GM21390 (cell line): ENCODE measurements around the gene ZNF541.

ENCODE experiments used
- ATAC-seq: cut with Tn5 transposase; IDR thresholded peaks from one replicate; pipeline ENCODE4 v1.9.1; 2021; ENCODE audit not compliant: unreplicated experiment

Gene ZNF541

DNA sequence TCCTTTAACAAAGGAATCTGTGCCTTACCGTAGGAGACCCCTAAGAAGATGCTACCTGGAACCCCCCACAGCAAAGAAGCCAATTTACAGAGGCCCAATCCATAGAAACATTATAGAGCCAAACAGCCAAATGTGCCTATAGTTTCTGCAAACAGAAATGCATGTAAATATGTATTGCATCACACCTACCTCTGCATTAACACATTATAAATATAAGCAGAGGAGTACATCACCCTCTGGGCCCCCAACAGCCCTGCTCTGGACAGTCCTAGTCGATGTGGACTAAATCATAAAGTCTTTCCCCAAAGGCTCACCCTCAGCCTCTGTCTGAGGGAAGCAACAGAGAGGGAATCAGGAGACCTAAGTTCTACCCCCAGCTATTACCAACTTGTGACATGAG lies 25.7 kb downstream of the ZNF541 start:
- ATAC-seq, result no peak

DNA sequence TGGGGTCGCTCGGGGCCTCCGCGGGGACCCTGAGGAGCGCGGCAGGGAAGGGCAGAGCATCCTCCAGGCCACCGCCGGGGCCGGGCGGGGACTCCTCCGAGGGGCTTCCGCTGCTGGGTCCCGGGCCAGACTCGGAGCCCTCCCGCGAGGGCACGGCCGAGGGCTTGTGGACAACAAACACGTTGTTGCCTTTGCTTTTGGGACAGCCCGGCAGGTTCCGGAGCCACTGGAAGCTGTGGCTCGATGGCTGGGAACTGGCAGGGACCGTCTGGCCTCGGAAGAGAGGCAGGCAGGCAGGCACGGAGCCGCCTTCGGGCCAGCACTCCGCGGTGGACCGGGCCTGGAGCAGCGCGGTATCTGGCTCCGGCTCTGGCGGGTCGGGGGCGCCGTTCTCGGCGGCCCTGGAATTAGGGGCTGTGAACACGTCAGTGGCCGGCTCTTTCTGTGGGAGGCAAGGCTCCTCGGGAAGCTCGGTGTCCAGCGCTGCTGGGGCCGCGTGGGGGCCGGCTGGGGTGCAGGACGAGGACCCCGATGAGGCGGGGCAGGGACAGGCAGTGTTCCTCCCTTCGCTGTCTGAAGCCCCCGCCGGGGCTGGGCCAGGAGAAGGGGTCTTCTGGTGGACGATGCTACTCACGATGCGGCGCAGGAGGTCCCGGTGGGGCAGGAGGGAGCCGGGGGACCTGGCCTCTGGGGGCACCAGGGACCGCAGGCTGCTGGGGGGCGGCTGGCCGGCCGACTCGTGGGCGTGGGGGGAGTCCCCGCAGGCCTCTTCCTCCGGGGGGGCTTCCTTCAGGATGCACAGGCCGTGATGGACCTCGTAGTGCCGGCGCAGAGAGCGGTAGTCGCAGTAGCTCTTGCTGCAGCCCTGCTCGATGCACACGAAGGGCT lies 27.6 kb downstream of the ZNF541 start:
- ATAC-seq, result no peak

DNA sequence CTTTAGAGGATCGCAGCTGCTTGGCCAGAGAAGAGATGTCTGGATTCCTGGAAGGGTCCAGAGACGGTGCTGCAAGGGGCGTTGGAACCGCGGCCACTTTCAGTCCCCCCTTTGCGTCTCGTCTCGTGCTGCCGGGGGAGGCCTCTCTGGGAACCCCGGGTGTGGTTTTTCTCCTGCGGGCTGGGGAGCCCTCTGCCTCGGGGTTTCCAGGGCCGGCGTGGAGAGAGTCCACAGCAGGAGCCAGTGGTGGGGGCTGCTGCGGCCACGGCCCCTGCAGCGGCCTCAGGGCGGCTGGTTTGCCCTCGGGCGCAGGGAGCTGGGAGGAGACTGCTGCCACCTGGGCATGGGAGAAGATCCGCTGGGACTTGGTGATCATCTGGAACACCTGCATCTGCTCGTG lies 28.5 kb downstream of the ZNF541 start:
- ATAC-seq, result no peak

DNA sequence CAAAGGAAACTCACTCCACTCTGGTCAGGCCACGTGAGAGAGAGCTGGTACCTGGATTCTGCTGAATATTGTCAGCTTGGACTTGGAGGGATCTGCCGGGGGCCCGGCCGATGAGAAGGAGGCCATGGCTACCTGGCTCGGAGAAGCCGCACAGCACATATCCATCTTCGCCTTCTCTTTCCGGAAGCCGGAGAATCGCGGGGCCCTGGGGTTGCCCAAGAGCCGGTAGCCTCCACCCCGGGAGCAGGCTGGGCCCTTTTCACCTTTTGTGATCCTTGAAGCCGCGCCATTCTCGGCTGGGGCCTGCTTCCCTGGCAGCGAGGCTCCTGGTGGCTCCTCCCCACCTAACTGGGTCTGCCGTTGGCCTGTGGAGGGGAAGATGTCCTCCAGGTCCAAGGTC lies 28.9 kb downstream of the ZNF541 start:
- ATAC-seq, result no peak

DNA sequence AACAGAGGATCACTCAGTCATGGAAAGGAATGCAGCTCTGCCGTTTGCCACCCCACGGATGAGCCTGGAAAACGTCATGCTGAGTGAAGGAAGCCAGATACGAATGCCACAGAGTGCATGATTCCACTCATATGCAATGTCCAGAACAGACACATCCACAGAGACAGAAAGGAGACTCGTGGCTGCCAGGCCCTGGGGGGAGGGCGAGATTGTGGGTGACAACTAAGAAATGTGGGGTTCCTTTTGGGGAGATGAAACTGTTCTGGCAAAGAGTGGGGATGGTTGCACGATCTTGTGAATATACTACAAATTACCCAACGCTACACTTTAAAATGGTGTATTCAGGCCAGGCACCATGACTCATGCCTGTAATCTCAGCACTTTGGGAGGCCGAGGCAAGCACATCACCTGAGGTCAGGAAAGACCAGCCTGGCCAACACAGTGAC lies 30.9 kb downstream of the ZNF541 start:
- no peak for ATAC-seq

DNA sequence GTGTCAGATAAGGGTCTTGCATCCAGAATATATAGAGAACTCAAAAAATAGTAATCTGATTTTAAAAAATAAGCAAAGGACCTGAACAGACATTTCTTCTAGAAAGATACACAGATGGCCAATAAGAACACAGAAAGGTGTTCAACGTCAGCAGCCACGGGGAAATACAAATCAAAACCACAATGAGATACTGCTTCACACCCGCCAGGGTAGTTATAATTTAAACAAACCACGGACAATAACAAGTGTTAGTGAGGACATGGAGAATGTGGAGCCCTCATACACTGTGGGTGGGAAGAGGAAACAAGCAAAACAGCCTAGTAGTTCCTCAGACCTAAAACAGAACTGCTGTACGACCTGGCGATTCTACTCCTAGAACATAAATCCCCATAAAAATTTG lies 31.4 kb downstream of the ZNF541 start:
- ATAC-seq, result no peak

DNA sequence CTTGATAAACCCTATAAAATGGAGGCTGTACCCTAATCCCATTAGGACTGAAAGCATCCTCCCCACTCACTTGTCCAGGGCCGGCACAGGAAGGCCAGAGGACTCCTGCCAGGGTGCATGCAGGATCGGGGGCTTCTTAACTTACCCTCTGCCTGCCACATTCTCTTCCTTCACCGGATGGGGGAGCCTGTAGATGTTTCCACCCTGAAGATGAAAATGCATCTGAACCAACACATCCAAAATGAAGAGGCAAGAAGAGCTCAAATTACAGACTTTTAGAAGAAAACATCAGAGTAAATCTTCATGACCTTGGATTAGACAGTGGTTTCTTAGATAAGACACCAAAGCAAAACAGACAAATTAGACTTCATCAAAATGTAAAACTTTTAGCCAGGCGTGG lies 32.2 kb downstream of the ZNF541 start:
- ATAC-seq, result no peak

DNA sequence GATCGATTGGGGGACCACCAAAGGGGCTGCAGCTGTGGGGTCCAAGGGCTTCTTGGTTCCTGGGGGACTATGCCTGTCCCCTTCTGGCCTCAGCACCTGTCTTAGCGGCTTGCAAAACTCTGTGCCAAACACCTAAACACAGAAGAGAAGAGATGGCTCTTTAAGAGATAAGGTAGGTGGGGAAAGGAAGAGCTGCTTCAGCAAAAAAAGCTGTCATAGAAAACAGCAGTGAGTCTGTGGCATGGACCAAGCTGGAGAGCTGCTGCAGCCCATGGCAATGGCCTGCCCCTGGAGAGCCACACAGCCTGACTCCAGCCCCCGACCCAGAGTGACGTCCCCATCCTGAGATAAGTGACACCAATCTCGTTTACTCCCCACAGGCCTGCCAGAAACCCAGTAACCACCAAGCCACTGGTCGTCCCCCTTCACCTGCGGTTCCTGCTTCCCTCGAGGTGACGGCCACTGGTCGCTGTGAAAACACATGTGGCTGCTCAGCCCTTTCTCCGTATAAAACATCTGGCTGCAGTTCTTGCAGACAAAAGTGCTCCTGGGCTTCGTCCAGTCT lies 33.1 kb downstream of the ZNF541 start:
- ATAC-seq, result no peak

DNA sequence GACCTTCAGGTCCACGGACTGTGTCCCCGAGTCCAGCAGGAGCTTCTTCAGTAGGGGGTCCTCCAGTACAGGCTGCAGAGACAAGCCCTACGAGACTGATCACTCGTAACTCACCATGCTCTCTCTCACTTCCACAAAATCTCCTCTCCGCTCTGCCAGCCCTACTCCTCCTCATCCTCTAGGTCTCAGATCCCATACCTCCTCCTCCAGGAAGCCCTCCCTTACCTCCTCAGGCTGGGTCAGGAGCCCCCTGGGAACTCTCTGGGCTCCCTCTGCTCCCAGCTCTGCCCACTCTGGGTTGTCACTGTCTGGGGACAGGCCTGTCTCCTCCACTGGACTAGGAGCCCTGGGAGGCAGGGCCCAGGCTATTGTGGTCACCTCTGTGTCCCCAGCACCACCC lies 34.1 kb downstream of the ZNF541 start:
- no peak for ATAC-seq

DNA sequence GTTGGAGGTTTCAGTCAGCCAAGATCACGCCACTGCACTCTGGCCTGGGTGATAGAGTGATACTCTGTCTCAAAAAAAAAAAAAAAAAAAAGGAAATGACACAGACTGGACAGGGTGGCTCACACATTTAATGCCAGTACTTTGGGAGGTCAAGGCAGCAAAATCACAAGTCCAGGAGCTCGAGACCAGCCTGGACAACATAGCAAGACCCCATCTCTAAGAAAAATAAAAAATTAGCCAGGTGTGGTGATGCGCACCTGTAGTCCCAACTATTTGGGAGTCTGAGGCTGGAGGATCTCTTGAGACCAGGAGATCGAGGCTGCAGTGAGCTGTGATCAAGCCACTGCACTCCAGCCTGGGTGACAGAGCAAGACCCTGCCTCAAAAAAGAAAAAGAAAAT lies 35.5 kb downstream of the ZNF541 start:
- no peak for ATAC-seq

DNA sequence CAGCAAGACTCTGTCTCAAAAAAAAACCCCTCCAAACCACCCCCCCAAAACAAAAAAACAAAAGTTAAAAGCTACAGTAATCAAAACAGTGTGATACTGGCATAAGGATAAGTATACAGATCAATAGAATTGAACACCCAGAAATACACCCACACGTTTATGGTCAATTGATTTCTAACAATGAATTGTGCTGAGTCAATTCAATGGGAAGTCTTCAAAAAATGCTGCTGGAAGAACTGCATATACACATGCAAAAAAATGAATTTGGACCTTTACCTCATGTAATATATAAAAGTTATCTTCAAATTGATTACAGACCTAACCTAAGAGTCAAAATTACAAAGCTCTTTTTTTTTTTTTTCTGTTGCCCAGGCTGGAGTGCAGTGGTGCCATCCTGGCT lies 38.3 kb downstream of the ZNF541 start:
- ATAC-seq, result no peak

DNA sequence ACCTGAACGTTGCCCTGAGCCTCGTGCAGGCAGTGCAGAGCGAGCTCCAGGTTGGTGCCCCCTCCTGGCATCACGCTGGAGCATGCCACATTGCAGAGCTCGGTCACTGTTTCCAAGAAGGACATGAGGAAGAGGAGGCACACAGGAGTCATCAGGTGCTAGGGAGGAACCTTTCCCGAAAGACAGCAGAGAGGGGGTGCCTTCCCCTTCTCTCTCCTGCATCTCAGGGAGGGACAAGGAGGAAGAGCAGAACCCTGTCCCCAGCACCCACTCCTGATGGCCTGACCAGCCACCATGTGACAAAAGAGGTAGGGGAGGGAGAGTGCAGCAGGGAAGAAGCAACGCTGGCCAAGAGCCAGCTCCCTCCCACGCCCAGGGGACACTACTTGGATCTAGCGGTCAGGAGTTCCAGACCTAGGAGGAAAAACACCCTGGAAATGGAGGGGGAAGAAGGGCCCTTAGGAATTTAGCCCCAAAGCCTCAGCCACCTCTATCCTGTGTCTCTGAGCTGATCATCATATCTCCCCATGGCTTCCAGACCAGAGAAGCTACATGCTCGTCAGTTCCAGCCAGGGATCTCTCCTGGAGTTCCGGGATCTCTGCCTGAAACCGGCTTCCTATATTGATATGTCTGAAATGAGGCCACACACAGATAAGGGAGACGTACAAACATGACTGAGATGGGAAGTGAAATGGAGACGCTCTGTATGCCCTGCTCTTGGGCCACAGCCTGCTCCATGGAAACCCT lies 41.1 kb downstream of the ZNF541 start:
- no peak for ATAC-seq

DNA sequence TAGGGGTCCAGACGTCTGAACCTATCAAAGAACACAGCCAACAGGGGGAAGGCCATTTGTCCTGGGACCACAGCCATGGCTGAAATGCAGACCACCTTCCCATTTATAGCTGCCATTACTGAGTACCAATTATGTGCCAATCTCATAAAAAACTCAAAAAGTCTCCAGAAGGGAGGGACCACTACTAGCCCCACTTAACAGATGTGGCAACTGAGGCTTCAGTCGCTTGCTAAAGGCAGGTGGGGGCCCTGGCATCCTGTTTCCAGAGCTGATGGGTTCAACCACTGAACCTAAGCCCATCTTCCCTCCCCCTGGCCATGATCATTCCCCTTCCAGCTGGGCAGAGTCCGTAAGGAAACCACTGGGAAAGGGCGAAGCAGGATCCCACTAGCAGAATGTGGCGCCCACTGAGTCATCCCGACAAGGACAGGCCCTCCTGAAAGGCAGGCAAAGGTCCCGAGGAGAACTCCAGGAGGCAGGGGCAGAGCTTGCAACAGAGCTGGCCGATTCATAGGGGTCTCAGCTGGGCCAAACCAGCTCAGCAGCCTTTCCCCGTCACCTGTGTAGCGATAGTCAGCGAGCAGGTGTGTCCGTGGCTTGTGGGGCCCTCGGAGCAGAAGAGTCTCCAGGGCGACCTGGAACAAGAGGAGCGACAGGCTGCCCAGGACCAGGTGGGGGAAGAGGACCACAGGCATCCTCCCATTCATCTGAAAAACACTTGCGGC lies 43.8 kb downstream of the ZNF541 start:
- ATAC-seq, result no peak

DNA sequence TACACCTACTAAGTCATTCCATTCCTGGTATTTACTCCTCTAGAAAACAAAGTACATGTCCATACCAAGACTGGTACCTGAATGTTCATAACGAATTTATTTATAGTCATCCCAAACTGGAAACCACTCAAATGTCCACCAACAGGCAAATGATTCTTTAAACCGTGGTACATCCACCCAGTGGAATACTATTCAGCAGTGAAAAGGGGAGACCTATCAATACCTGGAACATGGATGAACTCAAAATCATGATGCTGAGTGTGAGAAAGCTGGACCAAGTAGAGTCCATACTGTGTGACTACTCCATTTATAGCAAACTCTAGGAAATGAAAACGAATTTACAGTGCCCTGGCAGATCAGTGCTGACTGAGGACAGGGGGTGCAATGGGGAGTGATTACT lies 46.1 kb downstream of the ZNF541 start:
- no peak for ATAC-seq

DNA sequence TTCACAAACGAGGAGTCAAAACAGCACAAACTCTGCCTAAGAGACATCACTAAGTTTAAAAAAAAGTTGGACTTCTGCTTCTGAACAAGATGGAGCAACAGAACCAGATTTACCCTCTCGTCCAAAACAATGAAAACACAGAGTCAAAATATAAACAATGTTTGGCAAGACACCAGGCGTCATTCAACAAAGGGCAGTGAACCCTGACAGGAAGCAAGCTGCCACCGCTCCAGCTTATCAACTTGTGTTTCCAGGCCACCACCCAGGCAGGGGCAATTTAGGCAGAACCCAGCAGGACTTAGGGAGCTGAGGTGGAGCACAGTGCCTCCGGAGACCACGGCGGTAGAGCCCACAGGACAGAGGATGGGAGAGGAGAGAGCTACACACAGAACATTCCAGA lies 49.5 kb downstream of the ZNF541 start:
- ATAC-seq, result no peak
